Hematopoietic multipotent progenitor cell treated with erythropoietin and hydrocortisone succinate and interleukin-3 and kit ligand, for 6 days (in vitro differentiated cells): ENCODE data around the gene INSC.
A peak's percentile ranks its signal among the peaks of the same experiment; 100 is the strongest.

ENCODE experiments used
- DNase-seq: peaks from one replicate; pipeline ENCODE4 v3.0.0-alpha.2; 2015

The INSC gene

DNA sequence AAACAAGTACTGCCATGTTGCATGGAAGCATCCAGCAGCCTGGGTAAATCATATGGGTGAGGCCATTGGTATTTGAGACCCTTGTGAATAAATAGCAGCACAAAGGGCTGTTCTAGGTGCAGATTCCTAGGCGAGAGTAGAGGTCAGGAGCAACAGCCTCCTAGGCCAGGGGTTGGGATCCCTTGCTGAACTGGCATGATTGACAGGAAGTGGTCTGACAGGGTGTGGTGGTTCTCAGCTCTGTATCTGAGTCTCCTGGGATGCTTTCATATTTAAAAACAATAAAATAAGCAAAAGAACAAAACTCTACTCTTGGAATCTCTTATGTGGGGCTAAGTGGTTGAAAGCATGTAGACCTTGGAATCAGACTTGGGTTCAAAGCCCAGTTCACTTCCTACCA, 35.8 kb downstream of the INSC start:
- DNase-seq: no peak

DNA sequence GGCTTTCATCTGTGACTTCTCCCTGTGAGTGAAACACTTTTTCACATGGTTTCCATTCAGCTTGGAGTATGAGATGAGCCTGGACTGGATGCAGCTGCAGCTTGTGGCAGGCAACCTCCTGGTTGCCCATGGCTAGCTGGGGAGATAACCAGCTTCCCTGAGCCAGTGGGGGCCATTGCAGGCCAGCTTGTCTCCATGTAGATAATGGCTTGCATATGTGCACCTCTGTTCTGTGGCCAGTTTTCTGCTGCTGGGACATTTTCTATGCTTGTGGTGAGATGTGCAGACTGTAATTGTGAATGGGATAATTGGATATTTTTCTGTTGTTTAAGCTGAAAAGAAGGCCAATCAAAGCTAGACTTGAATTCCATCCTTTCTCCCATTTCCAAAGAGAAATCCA, 38.5 kb downstream of the INSC start:
- DNase-seq: no peak

DNA sequence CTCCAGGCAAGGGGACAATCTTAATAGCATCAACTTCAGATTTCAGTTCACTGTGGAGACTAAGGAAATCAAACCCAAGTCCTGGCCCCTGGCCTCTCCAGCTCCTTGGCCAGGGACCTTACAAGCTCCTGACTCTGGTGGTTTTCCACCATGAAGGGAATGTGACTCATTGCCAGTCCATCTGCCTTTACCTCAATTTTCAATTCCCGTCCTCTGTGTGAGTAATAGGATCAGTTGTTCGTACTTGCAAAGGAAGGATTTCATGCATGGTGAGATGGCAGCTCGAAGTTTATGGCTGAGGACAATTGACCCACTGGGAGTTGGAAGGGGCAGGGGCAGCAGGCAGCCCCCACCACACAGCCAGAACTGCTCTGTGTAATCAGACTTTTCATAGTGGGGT, 42.5 kb downstream of the INSC start:
- no peak for DNase-seq

DNA sequence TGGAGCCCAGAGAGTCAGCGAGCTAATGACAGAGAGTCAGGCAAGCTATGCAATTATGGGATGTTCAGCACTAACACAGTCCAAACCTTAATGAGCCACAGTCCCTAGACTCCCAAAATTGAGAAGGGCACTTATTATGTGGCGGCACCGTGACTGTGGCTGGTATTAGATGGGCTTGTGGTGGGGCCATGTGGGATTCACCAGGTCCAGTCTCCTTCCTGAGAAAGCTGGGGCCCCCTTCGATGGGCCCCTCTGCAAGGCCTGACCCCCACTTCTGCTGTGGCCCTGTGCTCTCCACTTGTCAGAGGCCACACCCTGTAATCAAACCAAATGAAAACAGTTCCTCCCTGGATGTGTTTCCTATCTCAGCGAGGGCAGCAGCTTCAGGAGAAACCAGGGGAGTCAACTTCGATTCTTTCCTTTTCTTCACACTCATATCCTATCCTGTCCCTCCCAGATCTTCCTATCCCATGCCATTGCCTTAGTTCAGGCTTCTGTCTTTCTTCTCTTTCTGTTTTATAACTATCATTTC, 42.9 kb downstream of the INSC start:
- no peak for DNase-seq

DNA sequence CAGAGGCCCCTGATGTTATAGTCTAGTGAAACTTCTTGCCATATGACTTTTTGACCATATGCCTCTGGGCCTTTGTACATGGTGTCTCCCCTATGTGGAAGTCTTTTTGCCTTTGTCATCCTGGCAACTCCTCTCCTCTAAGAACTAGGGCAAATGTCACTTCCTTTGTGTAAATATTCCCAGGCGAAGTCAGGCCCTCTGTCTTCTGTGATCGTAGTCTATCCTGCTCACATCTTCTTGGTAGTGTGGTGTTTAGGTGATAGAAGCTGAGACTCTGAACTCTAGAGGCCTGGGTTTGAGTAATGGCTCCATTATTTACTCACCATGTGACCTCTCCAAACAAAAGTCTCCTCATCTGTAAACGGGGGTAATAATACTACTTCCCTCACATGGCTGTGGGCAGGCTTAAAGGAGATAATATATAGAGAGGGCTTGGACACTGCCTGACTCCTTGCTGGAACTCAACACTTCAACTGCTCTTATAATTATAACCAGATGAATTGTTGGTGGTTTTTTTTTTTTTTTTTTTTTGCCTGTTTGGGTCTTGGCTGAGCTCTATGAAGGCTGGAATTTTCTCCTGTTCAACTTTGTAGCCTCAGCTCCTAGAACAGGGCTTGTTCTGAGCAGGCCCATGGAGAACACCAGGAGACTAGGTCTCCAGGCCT, 43.8 kb downstream of the INSC start:
- no peak for DNase-seq

DNA sequence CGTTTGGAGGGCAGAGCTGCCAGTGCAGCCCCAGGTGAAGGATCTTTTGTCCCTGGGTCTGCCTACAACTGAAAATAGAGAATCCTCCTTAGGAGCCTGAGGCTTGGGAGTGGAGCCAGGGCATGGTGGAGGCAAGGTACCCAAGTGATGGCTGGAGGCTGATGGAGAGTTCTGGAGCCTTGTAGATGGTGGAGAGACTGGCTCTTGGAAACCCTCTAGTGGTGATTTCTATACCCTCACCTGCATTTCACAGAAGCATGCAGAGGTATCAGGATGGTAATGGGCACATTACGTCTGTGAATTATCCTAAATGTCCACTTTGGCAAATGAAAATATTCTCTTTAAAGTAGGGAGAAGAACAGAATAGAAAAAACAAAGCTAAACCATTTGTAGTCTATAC, 44.4 kb downstream of the INSC start:
- peak; percentile 46 for DNase-seq

DNA sequence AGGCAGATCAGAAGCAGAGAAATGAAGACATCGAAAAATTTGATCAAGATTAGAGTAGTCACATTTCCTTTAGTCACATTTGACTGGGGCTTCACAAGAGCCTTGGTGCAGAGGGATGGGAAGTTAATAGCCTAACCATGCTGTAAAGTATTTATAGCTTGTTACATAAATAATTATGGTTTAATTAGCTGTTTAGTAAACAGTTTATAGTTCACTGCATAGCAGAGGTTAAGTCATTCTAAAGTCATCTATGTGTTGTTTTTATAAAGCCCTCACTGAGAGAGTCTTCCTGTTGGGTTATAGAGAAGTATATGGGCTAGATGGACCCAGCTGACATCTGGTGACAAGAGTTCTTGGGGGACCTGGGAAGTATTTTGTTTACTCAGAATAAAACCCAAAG, 47.1 kb downstream of the INSC start:
- DNase-seq: no peak

DNA sequence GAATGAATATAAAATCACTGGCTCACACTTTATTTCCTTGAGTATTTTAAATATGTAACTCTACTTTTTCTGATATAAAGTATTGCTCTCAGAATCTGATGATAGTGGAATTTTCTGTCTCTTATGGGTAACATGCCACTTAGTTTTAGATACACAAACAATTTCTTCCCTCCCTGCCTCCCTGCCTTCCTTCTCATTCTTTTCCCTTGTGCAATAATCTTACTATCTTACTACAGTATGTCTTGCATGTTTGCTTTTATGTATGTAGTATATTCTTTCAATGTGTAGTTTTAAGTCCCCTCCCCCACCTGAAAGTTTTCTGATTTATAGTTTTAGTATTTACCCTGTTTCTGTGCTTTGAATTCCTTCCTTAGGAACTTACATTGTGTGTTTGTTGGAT, 48.4 kb downstream of the INSC start:
- no peak for DNase-seq

DNA sequence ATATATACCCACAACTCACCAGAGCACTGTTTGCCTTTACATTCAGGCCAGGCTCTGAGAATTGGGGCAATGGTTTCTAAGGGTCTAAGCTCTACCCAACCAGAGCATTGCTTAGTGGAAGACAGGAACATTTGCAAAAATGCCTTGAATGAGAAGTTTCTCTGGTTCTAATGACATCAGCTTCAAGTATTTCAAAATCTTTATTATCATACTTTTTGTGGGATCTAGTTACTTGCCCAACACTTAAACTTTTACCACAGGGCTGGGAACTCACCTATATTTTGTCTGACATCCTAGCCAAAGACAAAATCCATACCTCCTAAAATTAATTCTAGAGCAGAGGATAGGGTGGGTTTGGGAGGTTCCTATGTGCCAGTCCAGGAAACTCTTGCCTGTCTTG, 51.5 kb downstream of the INSC start:
- DNase-seq: no peak

DNA sequence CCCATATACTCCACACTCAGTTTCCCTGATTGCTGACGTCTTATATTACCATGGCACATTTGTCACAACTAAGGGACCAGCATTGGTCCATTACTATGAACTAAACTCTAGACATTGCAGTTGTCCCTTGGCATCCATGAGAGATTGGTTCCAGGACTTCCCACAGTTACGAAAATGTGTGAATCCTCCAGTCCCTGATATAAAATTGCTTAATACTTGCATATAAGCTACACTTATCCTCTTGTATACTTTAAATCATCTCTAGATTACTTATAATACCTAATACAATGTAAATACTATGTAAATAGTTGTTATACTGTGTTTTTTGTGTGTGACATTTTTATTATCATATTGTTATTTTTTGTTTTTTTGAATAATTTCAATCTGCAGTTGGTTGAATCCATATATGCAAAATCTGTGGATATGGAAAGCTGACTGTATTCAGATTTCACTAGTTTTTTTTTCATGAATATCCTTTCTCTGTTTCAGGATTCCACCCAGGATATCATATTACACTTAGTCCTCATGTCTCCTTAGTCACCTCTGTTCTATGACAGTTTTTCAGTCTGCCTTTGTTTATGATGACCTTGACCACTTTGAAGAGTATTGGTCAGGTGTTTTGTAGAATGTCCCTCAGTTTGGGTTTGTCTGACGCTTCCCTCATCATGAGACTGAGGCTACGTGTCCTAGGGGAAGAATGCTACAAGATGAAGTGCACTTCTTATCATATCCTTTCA, 55.3 kb downstream of the INSC start:
- no peak for DNase-seq

DNA sequence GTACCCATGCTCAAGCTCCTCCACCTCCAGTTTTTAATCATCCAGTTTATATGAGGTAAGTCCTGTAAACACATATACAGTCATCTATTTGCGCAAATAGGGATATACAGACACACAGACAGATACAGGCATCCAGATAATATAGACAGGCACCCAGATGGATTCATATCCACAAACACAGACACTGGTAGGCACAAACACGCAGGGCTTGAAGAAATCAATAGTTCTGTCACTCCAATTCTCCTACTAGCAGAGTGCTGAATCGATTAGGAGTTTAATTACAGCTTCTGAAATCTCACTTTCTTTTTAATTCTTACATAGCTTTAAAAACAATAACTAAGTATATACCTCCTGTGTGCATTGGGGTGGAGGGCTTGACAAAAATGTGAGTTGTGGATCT, 56.0 kb downstream of the INSC start:
- DNase-seq: no peak

DNA sequence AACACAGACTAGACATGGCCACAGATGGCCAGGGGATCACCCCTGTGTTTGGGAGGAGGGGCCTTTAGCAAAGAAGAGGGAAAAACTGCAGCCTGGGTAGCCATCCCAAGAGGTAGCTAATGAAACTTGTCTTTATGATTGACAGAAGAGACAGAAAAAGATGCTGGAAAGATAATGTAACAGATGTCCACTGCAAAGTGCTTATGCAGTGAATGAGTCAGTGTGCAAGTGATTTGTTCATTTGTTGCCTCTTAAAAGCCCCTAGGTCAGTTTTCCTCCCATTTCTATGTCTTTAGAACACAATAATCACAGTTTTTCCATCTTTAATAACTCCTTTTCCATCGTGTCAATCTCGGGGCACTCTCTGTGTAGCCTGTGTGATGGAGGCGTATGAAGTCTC, 57.2 kb downstream of the INSC start:
- no peak for DNase-seq

DNA sequence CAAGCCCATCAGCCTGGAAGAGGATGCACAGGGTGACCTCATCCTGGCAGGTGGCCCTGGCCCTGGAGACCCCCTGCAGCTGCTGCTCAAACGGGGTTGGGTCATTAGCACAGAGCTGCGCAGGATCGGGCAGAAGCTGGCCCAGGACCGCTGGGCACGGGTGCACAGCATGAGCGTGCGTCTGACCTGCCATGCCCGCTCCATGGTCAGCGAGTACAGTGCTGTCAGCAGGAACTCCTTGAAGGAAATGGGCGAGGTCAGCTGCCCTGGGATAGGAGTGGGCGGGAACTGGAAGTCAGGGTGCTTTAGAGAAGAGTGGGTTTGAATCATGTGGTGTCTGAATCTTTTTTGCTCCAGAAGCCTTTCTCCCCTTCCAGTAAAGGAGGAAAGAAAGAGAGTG, 61.1 kb downstream of the INSC start:
- DNase-seq: no peak

DNA sequence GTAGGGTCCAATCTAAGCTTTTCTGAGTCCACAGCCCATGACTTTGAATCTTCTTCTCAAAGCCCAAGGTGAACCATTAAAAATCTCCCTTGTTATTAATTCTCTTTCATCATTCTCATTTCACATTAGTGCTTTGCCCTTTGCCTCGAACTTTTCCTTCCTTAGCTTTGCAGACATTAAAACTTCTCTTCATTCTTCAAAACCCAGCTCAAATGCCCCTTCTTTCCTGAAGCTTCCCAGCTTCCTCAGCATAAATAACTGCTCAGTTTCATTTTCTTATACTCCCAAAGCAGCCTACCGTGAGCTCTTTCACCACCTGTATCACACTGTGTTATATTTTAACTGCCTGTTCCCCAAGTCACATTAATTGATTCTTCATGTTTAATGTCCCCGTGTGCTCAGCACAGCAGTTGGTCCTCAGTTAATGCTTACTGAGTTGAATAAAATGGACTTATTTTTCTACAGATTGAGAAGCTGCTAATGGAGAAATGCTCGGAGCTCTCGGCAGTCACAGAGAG, 62.0 kb downstream of the INSC start:
- DNase-seq: no peak

DNA sequence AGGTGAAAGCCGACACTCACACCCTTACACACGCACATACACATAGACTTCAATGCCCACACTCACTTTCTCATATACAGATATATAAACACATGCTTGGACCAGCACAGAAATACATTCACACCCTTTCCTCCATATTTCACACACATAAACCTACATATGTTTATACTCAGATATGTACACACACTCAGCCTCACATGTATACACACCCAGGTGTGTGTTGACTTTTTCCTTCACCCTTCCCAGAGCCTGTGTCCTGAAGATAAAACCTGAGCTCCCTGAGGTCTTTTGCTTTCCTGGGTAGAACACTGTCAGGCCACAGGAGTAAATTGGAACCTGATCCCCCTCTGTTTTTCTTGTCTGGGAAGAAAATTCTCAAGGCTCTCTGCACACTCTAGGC, 62.8 kb downstream of the INSC start:
- no peak for DNase-seq

DNA sequence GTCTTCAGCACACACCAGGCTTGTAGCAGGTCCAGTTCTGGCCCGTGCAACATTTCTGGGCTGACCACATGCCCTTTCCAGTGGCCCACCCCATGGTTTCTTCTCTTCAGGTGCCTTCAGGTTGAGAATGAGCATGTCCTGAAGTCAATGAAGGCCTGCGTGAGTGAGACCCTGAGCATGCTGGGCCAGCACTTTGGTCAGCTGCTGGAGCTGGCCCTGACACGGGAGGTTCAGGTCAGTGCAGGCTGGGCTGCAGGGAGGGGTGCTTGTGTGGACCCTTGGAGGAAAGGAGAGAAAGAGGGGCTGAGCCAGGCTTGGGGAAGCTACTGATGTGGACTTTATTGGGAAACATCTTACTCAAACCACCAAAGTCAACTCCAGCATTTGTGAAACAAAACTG, 63.5 kb downstream of the INSC start:
- DNase-seq: no peak

DNA sequence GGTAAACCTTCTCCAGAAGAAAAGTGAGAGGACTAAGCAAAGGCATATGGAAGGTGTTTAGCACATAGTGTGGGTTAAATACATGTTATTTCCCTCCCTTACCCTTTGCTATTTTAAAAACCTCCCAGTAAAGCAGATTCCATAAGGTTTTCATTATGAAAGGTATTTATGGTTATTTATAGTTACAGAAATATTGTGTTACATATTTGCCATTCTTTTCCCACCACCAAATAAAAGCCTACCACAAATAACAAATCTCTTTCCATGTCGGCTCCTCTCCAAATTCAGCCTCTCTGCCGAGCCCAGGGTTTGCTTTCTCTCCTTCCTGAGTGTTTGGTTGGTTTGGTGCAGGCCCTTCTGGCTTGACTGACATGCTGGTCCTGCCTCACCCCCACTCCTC, 64.4 kb downstream of the INSC start:
- no peak for DNase-seq

DNA sequence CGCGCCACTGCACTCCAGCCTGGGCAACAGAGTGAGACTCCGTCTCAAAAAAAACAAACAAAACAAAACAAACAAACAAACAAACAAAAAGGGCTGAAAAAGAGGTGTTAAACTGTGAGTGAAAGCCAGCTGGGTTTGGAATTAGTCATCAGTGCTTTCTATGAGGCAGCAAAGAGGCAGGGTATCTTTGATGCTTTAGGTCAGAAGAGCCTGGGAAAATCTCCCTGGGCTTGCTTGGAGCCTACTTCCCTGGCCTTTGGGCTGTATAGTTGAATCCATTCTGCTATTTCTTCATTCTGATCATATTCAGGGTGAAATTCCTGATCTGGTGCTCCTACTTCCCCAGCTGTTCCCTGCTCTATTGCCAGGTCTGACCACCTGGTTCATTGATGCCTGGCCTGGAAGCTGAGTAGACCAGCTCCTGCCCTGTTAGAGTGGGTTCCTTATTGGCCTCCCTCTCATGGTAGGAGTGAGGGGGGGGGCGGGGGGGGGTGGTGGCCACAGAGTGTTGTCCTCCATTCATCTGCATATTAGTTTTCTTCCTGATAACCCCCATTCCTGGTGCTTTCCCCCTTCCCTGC, 65.6 kb downstream of the INSC start:
- no peak for DNase-seq

DNA sequence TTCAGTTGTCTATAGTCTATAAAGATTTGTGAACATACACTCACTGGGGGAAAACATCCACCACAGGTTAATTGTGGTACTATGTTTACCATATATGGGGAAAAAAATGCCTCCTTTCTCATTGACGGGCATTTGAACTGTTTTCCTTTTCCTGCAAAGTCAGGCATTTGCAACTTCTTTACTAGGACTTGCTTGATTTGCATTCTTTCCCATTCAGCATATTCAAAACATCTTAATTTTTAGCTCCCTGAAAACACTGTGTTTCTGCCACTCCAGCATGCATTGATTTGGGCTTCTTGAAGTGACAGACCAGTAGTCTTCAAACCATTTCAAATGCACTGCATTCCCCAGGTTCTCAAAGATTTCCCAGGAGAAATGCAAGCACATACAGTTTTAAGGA, 67.6 kb downstream of the INSC start:
- DNase-seq: no peak

DNA sequence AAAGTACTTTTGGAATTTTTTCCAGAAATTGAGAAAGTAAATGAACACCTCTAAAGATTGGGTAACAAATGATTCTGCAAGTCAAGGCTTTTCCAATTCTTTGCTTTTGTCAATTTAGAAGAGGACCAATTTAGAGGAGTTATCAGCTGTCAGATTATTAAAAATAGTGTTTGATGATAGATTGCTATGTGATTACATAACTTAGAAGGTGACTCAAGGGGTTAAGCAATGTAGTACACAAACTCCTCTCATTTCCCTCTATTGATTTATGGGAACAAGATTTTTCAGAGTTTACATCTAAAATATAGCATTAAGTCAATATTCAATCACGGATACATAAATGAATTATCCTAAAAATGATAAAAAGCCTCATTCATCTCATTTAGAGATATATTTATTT, 70.3 kb downstream of the INSC start:
- no peak for DNase-seq

DNA sequence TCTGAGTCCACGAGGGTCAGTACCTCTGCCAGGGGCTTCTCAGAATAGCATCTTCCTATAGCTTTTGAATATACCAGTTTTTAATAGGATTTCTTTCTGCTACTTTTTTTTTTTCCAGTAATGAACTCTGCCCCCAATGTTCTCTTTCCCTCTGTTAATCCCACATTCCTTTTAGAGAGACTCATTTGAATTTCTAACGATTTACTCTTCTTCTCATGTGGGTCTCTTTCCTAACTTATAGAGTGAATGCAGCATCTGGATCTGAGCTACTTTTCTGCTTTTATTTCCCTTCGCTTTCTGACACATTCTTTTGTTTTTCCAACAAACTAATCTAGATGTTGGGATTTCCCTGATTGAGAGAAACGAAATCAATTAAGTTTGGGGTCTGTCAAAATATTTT, 71.4 kb downstream of the INSC start:
- DNase-seq: no peak

DNA sequence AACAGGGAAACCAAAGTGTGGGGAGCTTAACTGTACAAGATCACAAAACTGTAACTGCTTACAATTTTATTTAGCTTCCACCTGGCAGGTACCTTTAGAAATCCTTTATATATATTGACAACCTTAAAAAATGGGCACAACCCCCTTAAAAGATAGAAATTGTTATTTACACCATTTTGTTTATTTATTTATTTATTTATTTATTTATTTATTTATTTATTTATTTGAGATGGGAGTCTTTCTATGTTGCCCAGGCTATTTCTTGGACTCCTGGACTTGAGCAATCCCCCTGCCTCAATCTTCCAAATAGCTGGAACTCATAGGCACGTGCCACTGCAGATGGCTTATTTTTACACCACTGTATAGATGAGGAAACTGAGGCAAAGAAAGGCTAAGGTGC, 74.5 kb downstream of the INSC start:
- DNase-seq: no peak

DNA sequence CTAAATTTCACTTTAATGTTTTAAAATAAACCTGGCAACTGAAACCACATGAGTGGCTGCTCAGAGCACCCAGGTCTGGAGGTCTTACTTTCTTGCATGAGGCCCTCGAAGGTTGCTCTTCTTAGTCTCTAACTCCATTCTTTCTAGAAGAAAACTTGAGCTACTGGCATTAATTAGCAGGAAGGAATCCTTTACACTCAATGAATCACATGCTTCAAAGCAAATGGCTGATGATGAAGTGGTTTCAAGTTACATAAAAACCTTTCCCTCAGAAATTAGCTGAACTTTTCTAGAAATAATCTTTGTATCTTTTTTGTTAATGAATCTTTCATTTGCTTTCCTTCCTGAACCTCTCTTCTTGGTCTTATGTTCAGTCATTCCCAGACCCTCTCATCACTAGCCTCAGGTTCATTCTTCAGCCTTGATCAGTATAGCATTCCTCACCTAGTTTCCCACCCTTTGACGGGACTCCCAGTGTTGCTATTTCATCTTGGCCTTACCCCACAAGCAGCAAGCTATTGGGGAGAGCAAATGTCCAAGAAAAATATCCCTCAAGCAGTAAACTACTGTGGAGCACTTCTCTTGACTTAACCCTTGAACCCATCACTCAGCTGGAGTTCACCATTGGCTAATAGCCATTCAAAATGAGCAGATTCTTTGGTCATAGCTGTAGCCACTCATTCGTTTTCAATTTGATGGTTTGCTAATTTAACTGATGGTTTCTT, 75.1 kb downstream of the INSC start:
- DNase-seq: no peak

DNA sequence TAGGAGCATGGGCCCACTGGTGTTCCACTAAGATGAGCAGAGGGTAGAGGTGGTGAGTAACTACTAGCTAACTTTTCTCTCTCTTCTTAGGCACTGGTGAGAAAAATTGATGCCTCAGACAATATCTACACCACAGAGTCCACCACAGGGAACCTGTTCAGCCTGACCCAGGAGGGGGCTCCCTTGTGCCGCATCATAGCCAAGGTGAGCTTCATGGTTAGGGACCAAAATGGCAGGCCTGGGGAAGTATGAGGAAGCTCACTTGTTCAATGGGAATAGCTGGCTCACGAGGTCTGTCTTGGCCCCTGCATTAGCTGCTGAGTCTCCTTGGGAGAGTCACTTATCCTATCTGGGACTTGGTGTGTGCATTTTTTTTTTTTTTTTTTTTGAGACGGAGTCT, 75.9 kb downstream of the INSC start:
- DNase-seq: no peak
